HT-29 (cell line): ENCODE measurements around the gene RTP5. TPM values are rescaled to one million over a fixed set of nuclear protein-coding genes. Genes with fewer than 3 reads are reported as not detected.
"Not testable (repeated sequence)": the region's sequence is repeated elsewhere in the genome, so short reads cannot be mapped to it uniquely, and the experiment has no call there.

Source experiments
- DNase-seq: peaks from one replicate; pipeline ENCODE4 v3.0.0-alpha.2; 2015; ENCODE audit warnings: low spot score
- total RNA-seq: library from RNA; depleted of rRNA; stranded (reverse); fragments of >200 nt; shearing (Covaris generic); gene quantifications from 2 replicates; pipeline ENCODE4 v1.2.3, GENCODE V29; 2014

RTP5 gene
- total RNA-seq, 1 experiment from 2014 or later = not detected

GRCh38 chr2:241870611-241871537 is 1.3 kb downstream of the RTP5 start:
- DNase-seq = no peak

DNA sequence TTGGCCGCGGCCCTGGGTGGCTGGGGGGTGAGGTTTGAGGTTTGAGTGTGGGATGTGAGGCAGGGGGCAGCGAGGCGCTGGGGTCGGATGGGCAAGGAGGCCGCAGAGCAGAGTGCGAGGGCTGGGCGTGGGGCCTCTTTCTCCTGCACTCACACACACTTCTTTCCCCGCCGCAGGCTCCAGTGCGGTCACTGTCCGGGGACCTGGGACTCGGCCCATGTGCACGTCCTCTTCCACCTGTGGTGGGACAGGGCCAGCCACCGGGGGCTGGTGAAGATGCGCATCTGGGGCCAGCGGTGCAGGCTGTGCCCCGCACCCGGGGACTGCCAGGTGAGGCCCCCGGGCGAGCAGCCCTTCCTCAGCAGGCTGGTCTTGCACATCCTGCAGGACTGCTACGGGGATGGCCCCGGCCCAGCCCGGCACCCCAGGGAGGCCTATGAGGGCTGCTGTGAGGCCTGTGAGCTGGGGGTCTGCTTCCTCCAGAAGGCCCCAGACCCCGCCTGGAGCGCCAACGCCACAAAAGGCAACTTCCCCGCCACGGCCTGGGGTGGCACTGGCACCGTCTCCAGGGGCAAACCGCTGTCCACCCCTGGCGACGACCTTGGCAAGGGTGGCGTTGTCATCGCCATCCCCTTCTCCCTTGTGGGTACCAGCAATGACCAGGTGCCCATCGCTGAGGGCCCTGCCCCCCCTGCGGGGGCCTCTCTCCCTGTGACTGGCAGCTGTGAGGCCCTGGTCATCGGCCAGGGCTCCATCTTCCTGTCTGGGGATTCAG is 2.2 kb downstream of the RTP5 start:
- DNase-seq = no peak

DNA sequence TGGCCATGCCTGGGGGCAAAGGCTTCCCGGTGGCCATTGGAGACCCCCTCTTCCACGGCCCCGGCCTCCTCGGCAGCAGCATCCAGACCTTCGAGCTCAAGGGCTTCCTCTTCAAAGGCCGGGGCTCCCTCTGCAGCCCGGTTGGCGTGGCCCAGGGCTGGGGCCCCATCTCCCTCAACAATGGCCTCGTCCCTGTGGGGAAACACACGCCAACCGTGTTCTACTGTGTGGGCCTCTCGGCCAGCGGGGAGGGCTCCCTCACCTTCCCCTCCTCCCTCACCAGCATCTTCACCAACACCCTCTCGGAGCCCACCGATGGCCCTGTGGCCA is 2.7 kb downstream of the RTP5 start:
- no peak for DNase-seq

DNA sequence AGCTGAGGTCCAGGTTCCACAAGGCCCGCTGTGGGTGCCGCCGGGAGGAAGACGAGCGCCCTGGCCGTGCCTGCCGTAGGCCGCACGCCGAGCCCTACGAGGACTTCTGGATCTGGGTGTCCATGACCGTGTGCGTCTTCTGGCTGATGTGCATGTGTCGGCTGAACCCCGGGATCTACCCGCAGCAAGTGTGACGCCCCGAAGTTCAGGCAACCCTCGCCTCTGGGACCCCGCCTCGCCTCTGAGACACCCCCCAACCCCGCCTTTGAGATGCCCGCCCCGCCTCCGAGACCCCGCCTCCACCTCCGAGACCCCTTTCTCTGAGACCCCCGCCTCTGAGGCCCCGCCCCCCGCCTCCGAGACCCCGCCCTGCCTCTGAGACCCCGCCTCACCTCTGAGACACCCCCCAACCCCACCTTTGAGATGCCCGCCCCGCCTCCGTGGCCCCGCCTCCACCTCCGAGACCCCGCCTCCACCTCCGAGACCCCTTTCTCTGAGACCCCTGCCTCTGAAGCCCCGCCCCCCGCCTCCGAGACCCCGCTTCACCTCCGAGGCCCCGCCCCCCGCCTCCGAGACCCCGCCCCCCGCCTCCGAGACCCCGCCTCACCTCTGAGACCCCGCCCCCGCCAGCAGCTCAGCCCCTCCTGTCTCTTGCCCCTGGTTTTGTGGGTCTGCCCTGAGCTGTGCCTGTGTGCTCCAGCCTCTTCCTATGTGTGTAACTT is 3.7 kb downstream of the RTP5 start:
- DNase-seq = no peak

- no peak for DNase-seq
Measured at GRCh38 chr2:241873803-241874110, 4.2 kb downstream of the RTP5 start.

GRCh38 chr2:241874277-241874925 is 4.9 kb downstream of the RTP5 start:
- no peak for DNase-seq

DNA sequence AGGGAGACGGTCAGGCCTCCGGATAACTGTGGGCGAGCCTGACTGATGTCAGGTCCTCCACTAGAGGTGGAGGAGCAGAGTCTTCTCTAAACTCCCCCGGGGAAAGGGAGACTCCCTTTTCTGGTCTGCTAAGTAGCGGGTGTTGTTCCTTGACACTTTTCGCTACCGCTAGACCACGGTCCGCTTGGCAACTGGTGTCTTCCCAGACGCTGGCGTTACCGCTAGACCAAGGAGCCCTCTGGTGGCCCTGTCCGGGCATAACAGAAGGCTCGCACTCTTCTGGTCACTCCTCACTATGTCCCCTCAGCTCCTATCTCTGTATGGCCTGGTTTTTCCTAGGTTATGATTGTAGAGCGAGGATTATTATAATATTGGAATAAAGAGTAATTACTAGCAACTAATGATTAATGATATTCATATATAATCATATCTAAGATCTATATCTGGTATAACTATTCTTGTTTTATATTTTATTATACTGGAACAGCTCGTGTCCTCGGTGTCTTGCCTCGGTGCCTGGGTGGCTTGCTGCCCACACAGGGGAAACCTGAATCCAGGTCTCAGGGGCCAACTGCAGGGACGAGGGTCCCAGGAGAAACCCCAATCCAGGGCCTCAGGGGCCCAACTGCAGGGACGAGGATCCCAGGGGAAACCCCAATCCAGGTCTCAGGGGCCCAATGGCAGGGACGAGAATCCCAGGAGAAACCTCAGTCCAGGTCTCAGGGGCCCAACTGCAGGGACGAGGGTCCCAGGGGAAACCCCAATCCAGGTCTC is 6.4 kb downstream of the RTP5 start:
- DNase-seq = not testable (repeated sequence)

GRCh38 chr2:241876528-241877196 is 7.1 kb downstream of the RTP5 start:
- DNase-seq = no peak

GRCh38 chr2:241877197-241877685 is 7.7 kb downstream of the RTP5 start:
- DNase-seq = no peak

DNA sequence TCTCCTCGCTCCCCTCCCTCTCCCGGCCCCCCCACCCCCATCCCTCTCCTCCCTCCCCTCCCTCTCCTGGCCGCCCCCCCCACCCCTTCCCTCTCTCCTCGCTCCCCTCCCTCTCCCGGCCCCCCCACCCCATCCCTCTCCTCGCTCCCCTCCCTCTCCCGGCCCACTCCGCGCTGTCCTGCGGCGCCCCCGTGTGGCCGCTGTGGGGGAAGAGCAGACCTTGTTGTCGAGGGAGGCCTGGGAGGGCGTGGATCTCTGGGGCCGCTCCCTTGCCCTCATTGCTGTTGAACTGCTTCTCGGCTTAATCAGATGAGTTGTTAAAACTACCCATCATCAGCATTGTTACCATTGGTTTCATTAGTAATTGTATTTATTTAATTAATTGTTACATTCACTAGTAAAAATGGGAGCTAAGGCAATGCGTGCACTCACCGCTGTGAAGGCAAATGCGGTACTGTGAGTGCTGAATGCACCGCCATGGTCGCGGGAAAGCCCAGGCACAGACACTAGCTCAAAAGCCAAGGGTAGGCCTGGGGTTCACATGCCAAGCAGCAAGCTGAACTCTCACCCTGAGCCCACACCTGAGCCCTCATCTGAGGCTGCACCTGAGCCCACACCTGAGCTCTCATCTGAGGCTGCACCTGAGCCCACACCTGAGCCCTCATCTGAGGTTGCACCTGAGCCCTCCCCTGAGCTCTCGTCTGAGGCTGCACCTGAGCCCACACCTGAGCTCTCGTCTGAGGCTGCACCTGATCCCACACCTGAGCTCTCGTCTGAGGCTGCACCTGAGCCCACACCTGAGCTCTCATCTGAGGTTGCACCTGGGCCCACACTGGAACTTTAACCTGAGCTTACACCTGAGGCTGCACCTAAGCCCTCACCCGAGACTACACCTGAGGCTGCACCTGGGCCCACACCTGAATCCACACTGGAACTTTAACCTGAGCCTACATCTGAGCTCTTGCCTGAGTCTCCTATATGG is 8.8 kb downstream of the RTP5 start:
- DNase-seq = peak; percentile 65

- DNase-seq = no peak
Measured at GRCh38 chr2:241879326-241879725, 9.8 kb downstream of the RTP5 start.

DNA sequence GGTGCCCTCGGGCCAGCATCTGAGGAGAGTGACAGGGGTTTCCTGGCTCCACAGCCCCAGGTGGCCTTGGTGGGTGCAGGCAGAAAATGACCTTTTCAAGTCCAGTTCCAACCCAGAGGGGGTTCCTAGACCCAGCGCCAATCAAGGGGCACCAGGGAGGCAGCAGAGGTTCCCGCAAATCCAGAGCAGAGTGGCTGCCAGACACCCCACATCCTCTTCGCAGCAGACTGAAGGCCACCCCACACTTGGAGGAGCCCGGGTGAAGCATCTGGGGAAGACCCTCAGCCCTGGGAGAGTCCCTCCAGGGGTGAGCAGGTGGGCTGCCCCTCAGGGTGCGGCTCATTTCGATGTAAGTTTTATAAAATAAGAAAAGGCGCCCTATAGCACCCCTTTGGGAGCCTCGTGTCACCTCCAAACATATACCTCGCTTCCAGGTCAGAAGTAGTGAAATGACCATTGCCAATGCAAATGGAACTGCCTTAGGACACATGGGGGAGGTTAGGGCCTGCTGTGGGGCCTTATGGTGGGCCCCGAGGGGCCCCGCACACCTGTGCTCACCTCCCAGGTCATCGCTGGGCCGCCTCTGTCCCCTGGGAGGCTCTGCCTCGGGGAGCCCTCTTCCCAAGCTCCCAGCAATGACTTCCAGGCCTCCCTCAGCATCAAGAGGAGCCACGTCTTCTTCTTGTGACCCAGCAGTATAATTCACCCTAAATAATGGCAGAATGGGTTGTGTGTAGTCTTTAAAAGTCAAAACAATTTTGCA is 11.0 kb downstream of the RTP5 start:
- no peak for DNase-seq

DNA sequence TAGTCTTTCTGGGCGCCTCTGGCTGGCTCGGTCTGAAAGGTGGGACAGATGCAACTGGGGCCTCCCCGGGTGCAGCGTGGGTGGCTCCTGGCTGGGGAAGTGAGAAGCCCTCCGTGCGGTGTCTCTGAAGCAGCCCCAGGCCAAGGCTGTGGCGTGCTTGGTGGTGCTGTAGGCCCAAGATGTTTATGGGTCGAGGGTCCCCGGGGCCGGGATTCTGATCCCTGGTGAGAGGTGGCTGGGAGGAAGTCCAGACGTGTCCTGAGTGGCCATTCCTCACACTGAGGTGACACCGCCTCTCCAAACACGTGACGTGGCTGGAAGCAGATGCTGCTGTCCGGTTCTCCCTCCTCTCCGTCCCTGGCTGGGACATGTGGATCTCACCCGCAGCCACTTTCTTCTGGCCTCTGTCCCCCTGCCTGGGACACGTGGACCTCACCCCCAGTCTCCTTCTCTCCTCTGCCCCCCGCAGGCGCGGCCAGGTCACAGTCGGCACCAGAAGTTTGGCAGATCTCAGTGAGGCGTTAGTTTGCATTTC is 12.6 kb downstream of the RTP5 start:
- no peak for DNase-seq

GRCh38 chr2:241884951-241885290 is 15.4 kb downstream of the RTP5 start:
- DNase-seq = no peak

GRCh38 chr2:241885291-241885945 is 15.9 kb downstream of the RTP5 start:
- no peak for DNase-seq

DNA sequence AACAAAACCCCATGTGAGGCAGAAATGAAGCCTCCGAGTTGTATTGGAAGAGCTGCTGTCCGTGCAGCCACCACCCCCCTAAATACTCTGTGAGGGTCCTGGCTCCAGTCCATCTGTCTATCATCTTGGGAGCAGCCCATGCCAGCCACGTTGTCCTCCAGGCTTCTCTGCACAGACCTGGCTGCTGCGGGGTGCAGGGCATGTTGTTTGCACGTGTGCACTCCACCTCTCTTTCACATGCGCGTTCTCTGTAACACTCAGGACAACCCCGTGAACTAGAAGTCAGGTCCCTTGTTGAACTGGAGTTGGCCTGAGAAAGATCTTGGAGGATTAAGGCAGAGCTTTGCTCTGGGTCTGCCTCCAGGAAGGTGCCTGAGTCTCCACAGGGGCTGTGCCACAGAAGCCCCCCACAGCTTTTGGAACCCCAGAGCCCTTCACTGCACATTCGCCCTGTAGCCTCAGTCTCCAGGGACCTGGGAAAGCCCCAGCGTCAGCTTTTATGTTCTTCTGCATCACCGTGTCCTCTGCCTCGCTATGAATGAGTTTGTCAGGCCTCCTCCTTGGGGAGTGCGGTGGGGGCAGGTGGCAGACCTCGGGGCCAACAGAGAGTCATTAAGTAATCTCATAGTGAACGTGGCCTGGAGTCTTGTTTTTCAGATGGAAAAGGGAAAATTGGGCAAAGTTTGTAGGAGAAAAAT is 16.6 kb downstream of the RTP5 start:
- no peak for DNase-seq

DNA sequence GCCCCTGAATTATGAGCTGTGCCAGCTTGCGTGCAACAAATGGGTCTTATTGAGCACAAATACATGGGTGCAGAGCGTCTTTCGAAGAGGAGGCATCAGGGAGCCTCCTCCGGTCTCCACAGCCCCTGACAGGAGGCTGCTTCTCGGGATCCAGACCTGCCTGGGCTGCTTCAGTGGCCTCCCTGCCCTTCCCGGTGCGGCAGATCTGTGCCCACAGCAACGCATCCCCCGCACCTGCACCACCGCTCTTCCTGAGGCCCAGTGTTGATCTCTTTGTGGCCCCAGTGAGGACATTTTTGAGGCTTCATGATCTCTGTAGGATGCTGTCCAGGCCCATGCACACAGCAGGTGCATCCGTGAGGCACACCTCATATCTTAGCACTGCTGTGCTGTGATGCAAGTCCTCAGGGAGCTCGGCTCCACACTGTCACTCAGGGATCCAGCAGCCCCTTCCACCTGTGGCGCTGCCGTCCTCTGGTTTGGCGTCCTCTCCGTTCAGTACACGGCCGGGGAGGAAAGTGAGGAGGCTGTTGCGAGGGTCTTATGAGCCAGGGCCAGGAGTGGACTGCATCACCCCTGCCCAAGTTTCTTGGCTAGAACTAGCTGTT is 17.4 kb downstream of the RTP5 start:
- DNase-seq = no peak
